Lower leg skin (tissue), 4 donors: ENCODE data around the gene PCDHGA4. TPM values are rescaled to one million over a fixed set of nuclear protein-coding genes. Genes with fewer than 3 reads are reported as not detected.
A peak's percentile ranks its signal among the peaks of the same experiment; 100 is the strongest.
"Not testable (repeated sequence)": the region's sequence is repeated elsewhere in the genome, so short reads cannot be mapped to it uniquely, and the experiment has no call there.

ENCODE experiments used
- DNase-seq, 2 donors: peaks; one replicate each; pipeline ENCODE4 v3.0.0-alpha.2; 2019; ENCODE audit warnings: low spot score in 2 of 2
- H3K4me3 ChIP-seq: fragments of 200-600 bp; sonication (generic); 2 replicates; pipeline ENCODE4 v1.5.1; 2017; ENCODE audit warnings: mild to moderate bottlenecking, low read depth; ENCODE audit not compliant: poor library complexity, severe bottlenecking
- POLR2A ChIP-seq, 2 donors: fragments of 450-650 bp; IDR thresholded peaks; one replicate each; pipeline ENCODE4 v1.6.1; 2016 to 2017; ENCODE audit warnings: antibody characterized with exemption in 2 of 2, mild to moderate bottlenecking in 1 of 2, moderate library complexity in 1 of 2
- WGBS, 2 donors: methylation state at CpG; one replicate each; pipeline ENCODE4 v1.1.5; 2018; 5-methylcytosine and 5-hydroxymethylcytosine counted together
- intact Hi-C: fragments of 100-400 bp; cut with DNase I; formaldehyde crosslinking; loops from one replicate; pipeline ENCODE4 v1.15.0; 2023; ENCODE audit warnings: low total_unique reads
- total RNA-seq, 4 donors: library from RNA; depleted of rRNA; stranded (reverse); fragments of >200 nt; gene quantifications; one replicate each; pipeline ENCODE4 v1.1.0, GENCODE V29; 2016
- TF ChIP-seq, protein P1 (sequence below), 3 donors: fragments of 450-650 bp; IDR thresholded peaks; one replicate each; pipeline ENCODE4 v1.5.1; 2016; ENCODE audit warnings: antibody characterized with exemption in 3 of 3, mild to moderate bottlenecking in 3 of 3, moderate library complexity in 2 of 3

The PCDHGA4 gene
- total RNA-seq, 4 donors from 2014 or later: 0.25 to 4.3 (median 2.4) TPM

DNA sequence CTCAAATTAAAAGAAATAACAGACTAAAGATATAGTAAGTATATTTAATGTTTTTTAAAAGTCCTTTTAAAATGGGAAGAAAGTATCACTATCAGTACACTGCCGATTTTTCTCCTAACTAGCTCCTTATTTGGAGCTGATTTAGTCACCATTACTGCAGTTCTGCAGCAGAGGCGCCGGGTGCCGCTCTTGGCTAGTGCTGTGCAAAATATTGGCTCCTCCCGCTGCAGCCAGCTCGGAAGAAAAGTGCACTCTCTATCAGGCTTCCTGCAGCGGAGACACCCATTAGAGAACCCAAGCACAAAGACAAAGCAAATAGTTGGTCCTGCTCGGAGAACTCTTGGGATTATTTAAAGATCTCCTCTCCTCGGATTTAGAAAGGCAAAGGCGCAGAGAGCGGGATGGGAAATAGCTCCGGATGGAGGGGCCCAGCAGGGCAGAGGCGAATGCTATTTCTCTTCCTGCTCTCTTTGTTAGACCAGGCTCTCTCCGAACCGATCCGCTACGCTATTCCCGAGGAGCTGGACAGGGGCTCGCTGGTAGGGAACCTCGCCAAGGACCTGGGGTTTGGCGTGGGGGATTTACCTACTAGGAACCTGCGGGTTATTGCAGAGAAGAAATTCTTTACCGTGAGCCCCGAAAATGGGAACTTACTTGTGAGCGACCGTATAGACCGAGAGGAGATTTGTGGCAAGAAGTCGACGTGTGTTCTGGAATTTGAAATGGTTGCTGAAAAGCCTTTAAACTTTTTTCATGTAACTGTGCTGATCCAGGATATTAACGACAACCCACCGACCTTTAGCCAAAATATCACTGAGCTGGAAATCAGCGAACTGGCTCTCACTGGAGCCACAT lies 15.4 kb downstream of the PCDHGA4 start, which contains the start of gene PCDHGB3:
TSS of gene PCDHGB3 (plus strand) at position 249 of the 855 bp plus-strand sequence. CDS start at position 402, 153 bp downstream.
- no peak within 1 kb of the TSS for H3K4me3 ChIP-seq
- DNase-seq: no peak
- 18 to 23% methylated on average over 32 of the region's 32 CpGs for WGBS, 2 donors
- no peak for TF ChIP-seq POLR2A (IDR thresholded peaks at IDR 0.05)
- TF ChIP-seq, protein P1, sequence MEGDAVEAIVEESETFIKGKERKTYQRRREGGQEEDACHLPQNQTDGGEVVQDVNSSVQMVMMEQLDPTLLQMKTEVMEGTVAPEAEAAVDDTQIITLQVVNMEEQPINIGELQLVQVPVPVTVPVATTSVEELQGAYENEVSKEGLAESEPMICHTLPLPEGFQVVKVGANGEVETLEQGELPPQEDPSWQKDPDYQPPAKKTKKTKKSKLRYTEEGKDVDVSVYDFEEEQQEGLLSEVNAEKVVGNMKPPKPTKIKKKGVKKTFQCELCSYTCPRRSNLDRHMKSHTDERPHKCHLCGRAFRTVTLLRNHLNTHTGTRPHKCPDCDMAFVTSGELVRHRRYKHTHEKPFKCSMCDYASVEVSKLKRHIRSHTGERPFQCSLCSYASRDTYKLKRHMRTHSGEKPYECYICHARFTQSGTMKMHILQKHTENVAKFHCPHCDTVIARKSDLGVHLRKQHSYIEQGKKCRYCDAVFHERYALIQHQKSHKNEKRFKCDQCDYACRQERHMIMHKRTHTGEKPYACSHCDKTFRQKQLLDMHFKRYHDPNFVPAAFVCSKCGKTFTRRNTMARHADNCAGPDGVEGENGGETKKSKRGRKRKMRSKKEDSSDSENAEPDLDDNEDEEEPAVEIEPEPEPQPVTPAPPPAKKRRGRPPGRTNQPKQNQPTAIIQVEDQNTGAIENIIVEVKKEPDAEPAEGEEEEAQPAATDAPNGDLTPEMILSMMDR (IDR thresholded peaks at IDR 0.05): no peak
- intact Hi-C loops: no loop called here

DNA sequence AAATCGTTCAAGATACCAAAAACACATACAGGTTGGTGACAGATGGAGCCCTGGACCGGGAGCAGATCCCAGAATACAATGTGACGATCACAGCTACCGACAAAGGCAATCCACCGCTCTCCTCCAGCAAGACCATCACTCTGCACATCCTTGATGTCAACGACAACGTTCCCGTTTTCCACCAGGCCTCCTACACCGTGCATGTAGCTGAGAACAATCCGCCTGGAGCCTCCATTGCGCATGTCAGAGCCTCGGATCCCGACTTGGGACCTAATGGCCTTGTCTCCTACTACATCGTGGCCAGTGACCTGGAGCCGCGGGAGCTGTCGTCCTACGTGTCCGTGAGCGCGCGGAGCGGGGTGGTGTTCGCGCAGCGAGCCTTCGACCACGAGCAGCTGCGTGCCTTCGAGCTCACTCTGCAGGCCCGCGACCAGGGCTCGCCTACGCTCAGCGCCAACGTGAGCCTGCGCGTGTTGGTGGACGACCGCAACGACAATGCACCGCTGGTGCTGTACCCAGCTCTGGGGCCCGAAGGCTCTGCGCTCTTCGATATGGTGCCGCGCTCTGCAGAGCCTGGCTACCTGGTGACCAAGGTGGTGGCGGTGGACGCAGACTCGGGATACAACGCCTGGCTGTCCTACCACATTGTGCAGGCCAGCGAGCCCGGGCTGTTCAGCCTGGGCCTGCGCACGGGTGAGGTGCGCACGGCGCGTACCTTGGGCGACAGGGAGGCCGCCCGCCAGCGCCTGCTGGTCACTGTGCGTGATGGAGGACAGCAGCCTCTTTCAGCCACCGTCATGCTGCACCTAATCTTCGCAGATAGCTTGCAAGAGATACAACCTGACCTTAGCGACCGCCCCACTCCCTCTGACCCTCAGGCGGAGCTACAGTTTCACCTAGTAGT lies 17.0 kb downstream of the PCDHGA4 start:
- no peak overlapping the region for H3K4me3 ChIP-seq
- DNase-seq: no peak
- WGBS, 2 donors: 40 to 41% methylated on average over 35 to 55 of the region's 69 CpGs
- intact Hi-C loops: no loop called here
- no peak for TF ChIP-seq POLR2A (IDR thresholded peaks at IDR 0.05)
- TF ChIP-seq, protein P1 (IDR thresholded peaks at IDR 0.05): no peak

DNA sequence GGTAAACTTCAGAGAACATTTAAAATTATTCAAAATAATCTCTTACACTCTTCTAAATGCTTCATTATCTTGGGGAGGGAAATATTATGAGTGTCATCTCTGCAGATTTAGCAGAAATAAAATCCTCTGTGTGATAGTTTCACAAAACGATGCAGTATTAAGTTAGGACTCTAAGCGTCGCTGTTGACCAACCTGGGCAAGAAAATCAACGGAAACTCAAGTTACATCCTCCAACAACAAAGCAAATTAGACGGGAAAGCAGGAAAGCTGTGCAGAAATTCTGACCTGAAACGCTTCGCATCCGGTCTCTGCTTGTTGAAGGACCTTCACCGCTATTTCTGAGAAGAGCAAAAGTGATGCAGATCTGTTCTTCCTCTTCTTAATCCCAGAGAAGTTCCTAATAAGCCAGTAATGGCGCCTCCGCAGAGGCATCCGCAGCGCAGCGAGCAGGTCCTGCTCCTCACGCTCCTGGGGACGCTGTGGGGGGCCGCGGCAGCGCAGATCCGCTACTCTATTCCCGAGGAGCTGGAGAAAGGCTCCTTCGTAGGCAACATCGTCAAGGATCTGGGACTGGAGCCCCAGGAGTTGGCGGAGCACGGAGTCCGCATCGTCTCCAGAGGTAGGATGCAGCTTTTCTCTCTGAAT lies 19.0 kb downstream of the PCDHGA4 start, which contains the start of gene PCDHGA6:
TSS of gene PCDHGA6 (plus strand) at position 219 of the 645 bp plus-strand sequence. CDS start at position 412, 193 bp downstream.
- intact Hi-C loops: no loop called here
- TF ChIP-seq, protein P1 (IDR thresholded peaks at IDR 0.05): no peak
- TF ChIP-seq POLR2A (IDR thresholded peaks at IDR 0.05): no peak
- no peak within 1 kb of the TSS for H3K4me3 ChIP-seq
- 22 to 23% methylated on average over 27 of the region's 27 CpGs for WGBS, 2 donors
- DNase-seq: no peak

DNA sequence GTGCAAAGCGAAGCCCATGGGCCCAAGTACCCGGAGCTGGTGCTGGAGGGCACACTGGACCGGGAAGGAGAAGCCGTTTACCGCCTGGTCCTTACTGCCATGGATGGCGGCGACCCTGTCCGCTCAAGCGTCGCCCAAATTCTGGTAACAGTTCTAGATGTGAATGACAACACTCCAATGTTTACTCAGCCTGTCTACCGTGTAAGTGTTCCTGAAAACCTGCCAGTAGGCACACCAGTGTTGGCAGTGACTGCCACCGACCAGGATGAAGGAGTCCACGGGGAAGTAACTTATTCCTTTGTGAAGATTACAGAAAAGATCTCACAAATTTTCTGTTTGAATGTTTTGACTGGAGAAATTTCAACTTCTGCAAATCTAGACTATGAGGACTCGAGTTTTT lies 19.8 kb downstream of the PCDHGA4 start:
- intact Hi-C loops: no loop called here

DNA sequence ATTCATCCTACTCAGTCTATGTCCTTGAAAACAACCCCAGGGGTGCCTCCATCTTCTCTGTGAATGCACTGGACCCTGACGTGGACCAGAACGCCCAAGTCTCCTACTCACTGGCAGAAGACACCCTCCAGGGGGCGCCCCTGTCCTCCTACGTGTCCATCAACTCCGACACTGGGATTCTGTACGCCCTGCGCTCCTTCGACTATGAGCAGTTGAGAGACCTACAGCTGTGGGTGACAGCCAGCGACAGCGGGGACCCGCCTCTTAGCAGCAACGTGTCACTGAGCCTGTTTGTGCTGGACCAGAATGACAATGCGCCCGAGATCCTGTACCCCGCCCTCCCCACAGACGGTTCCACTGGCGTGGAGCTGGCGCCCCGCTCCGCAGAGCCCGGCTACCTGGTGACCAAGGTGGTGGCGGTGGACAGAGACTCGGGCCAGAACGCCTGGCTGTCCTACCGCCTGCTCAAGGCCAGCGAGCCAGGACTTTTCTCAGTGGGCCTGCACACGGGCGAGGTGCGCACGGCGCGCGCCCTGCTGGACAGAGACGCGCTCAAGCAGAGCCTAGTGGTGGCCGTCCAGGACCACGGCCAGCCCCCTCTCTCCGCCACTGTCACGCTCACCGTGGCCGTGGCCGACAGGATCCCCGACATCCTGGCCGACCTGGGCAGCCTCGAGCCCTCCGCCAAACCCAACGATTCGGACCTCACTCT lies 20.8 kb downstream of the PCDHGA4 start:
- peak in 1 of 2 donors; percentile 53 for DNase-seq
- intact Hi-C loops, H3K4me3 ChIP-seq: not testable (repeated sequence)
- WGBS, 2 donors: 32 to 50% methylated on average over 10 to 22 of the region's 48 CpGs

More for the DNA sequence above, 19.8 kb downstream of the PCDHGA4 start:
- no peak overlapping the region for H3K4me3 ChIP-seq
- 55 to 60% methylated on average over 14 of the region's 14 CpGs for WGBS, 2 donors
- no peak for TF ChIP-seq POLR2A (IDR thresholded peaks at IDR 0.05)
- TF ChIP-seq, protein P1 (IDR thresholded peaks at IDR 0.05): no peak
- DNase-seq: no peak
